Testis (tissue), 3 donors: ENCODE data around the gene WDCP. TPM values are rescaled to one million over a fixed set of nuclear protein-coding genes. Genes with fewer than 3 reads are reported as not detected.

ENCODE experiments used
- DNase-seq: peaks from one replicate; pipeline ENCODE4 v3.0.0-alpha.2; 2019
- H3K27ac ChIP-seq, 2 donors: fragments of 200-600 bp; sonication (generic); one replicate each; pipeline ENCODE4 v1.5.1; 2019
- H3K27me3 ChIP-seq: fragments of 200-600 bp; sonication (generic); one replicate; pipeline ENCODE4 v1.5.1; 2019
- H3K36me3 ChIP-seq: fragments of 200-600 bp; sonication (generic); one replicate; pipeline ENCODE4 v1.5.1; 2017; ENCODE audit warnings: low read depth; ENCODE audit errors: missing control alignments
- H3K4me1 ChIP-seq: fragments of 200-600 bp; sonication (generic); one replicate; pipeline ENCODE4 v1.5.1; 2019
- H3K4me3 ChIP-seq, 2 donors: fragments of 200-600 bp; sonication (generic); one replicate each; pipeline ENCODE4 v1.5.1; 2017 to 2019
- H3K9me3 ChIP-seq: fragments of 200-600 bp; sonication (generic); one replicate; pipeline ENCODE4 v1.5.1; 2017
- POLR2A ChIP-seq: fragments of 450-650 bp; IDR thresholded peaks from one replicate; pipeline ENCODE4 v1.6.1; 2017; ENCODE audit warnings: antibody characterized with exemption, mild to moderate bottlenecking, moderate library complexity
- WGBS, 2 donors: methylation state at CpG; one replicate each; pipeline ENCODE4 v1.1.5; 2018; 5-methylcytosine and 5-hydroxymethylcytosine counted together
- intact Hi-C: fragments of 100-400 bp; cut with DNase I; formaldehyde crosslinking; loops from one replicate; pipeline ENCODE4 v1.15.1; 2023; ENCODE audit warnings: low total_unique reads
- polyA plus RNA-seq: library from polyadenylated mRNA; stranded (reverse); fragments of 350-450 nt; fragmentation: Illumina TruSeq; extraction: RNeasy Lipid Tissue Mini Kit (QIAGEN cat#74804); gene quantifications from one replicate; pipeline ENCODE4 v1.2.3, GENCODE V29; 2014; ENCODE audit warnings: low read depth, low replicate concordance; ENCODE audit not compliant: insufficient read depth
- total RNA-seq, 2 donors: library from RNA; depleted of rRNA; stranded (reverse); fragments of >200 nt; gene quantifications; one replicate each; pipeline ENCODE4 v1.2.3, GENCODE V29; 2016
- TF ChIP-seq, protein P1 (sequence below), 3 experiments: fragments of 450-650 bp in 2 of 3; fragments of 200-600 bp in 1 of 3; sonication (generic) in 1 of 3; IDR thresholded peaks; one replicate each; pipeline ENCODE4 v1.5.1; 2016 to 2019; ENCODE audit warnings: antibody characterized with exemption in 3 of 3, mild to moderate bottlenecking in 2 of 3, moderate library complexity in 1 of 3

Gene WDCP
- total and polyA plus RNA-seq, 3 donors from 2014 or later: 9.8 to 11.5 (median 10.4) TPM

DNA sequence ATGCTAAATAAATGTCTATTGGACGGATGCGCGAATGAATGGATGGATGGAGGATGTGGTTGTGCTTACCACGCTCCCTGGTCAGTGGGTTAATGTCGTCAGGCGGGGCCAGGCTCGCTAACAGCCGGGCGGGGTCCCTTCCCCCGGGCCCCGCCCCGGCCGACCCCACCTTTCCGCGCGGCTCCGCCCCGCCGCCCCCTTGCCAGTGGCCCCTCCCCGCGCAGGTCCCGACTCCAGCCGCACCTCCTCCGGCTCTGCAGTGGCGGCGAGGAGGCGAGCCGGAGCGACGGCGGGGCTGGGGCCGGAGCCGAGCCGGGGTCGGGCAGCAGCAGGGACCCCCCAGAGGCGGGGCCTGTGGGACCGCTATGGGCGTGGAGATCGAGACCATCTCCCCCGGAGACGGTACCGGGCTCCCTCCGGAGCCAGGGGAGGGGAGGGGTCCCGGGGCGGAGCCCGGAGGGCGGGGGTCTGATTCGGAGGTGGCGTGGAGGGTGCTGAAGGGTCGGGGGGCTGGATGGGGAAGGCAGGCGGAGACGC is 2.4 kb upstream of the WDCP start, which contains the start of gene FKBP1B:
Gene FKBP1B, plus strand, starts transcription at position 257 of the 537 bp plus-strand sequence. Its CDS starts 109 bp downstream, at position 366.
- no peak within 1 kb of the TSS for H3K27ac ChIP-seq
- peaks cover 4% of the 10 kb centered on the region for H3K4me1 ChIP-seq
- no peaks in the 10 kb centered on the region for H3K36me3 ChIP-seq
- DNase-seq: peak; percentile 51
- WGBS, 2 donors: 0 to 1% methylated on average over 18 to 50 of the region's 52 CpGs
- intact Hi-C loops: no loop called here
- H3K27me3 ChIP-seq: no peaks in the 10 kb centered on the region
- no peaks in the 10 kb centered on the region for H3K9me3 ChIP-seq
- peak within 1 kb of the TSS; percentile 69 to 73 for H3K4me3 ChIP-seq
- TF ChIP-seq, protein P1, sequence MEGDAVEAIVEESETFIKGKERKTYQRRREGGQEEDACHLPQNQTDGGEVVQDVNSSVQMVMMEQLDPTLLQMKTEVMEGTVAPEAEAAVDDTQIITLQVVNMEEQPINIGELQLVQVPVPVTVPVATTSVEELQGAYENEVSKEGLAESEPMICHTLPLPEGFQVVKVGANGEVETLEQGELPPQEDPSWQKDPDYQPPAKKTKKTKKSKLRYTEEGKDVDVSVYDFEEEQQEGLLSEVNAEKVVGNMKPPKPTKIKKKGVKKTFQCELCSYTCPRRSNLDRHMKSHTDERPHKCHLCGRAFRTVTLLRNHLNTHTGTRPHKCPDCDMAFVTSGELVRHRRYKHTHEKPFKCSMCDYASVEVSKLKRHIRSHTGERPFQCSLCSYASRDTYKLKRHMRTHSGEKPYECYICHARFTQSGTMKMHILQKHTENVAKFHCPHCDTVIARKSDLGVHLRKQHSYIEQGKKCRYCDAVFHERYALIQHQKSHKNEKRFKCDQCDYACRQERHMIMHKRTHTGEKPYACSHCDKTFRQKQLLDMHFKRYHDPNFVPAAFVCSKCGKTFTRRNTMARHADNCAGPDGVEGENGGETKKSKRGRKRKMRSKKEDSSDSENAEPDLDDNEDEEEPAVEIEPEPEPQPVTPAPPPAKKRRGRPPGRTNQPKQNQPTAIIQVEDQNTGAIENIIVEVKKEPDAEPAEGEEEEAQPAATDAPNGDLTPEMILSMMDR (IDR thresholded peaks at IDR 0.05): no peak
- TF ChIP-seq POLR2A: no peak

DNA sequence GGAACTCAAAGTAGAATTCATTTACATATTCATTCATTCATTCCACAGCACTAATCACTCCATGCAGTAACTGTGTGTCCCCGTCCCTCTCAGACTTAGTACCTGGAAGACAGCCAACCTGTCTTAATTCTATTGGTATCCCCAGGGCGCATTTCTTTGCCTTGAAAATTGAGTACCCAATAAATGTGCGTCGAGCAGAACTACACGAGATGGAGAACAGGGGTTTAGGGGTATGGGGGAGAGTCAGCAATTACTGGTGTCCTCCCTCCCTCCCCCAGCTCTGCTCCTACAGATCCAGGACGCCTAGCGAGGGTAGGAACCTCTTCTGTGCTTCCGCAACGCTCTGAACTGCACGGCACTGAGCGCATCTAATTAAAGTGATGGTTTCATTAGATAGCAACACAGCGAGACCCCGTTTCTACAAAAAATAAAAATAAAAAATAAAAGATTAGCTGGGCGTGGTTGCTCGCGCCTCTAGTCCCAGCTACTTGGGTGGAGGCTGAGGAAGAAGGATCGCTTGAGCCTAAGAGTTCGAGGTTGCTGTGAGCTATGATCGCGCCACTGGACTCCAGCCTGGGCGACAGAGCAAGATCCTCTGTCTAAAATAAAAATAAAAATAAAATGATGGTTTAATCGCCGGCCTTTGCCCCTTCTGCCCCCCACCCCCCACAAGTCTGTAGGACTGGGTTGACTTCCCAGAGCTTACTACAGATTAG is 1.7 kb upstream of the WDCP start:
- TF ChIP-seq, protein P1 (IDR thresholded peaks at IDR 0.05): no peak
- no peak for TF ChIP-seq POLR2A
- no peak overlapping the region for H3K27ac ChIP-seq
- no peaks in the 10 kb centered on the region for H3K9me3 ChIP-seq
- peak overlapping the region; percentile 69 to 73 for H3K4me3 ChIP-seq
- H3K36me3 ChIP-seq: no peaks in the 10 kb centered on the region
- intact Hi-C loops: no loop called here
- 11 to 20% methylated on average over 23 of the region's 23 CpGs for WGBS, 2 donors
- H3K27me3 ChIP-seq: no peaks in the 10 kb centered on the region
- H3K4me1 ChIP-seq: peaks cover 4% of the 10 kb centered on the region
- DNase-seq: no peak

- TF ChIP-seq POLR2A: no peak
- TF ChIP-seq, protein P1 (IDR thresholded peaks at IDR 0.05): no peak
- intact Hi-C loops: no loop called here
- no peak overlapping the region for H3K27ac ChIP-seq
- peaks cover 4% of the 10 kb centered on the region for H3K4me1 ChIP-seq
- H3K36me3 ChIP-seq: no peaks in the 10 kb centered on the region
- peak overlapping the region; percentile 1 to 78 for H3K4me3 ChIP-seq
- no peak for DNase-seq
- WGBS, 2 donors: 19 to 37% methylated on average over 8 of the region's 8 CpGs
- no peaks in the 10 kb centered on the region for H3K27me3 ChIP-seq
- H3K9me3 ChIP-seq: no peaks in the 10 kb centered on the region
Observed at GRCh38 chr2:24047703-24048033, 477 bp upstream of the WDCP start.

GRCh38 chr2:24046599-24046929 is 627 bp downstream of the WDCP start:
- H3K4me3 ChIP-seq: peak overlapping the region; percentile 78 to 87
- peak overlapping the region in 1 of 2 donors; percentile 56 for H3K27ac ChIP-seq
- TF ChIP-seq, protein P1 (IDR thresholded peaks at IDR 0.05): no peak
- TF ChIP-seq POLR2A: no peak
- no peaks in the 10 kb centered on the region for H3K9me3 ChIP-seq
- DNase-seq: no peak
- 0 to 3% methylated on average over 2 of the region's 2 CpGs for WGBS, 2 donors
- intact Hi-C loops: no loop called here
- H3K36me3 ChIP-seq: no peaks in the 10 kb centered on the region
- H3K4me1 ChIP-seq: peaks cover 4% of the 10 kb centered on the region
- no peaks in the 10 kb centered on the region for H3K27me3 ChIP-seq
